ENCODE measurements around the gene NT5C3A. TPM values are rescaled to one million over a fixed set of nuclear protein-coding genes. Genes with fewer than 3 reads are reported as not detected.

The NT5C3A gene
- total RNA-seq, 1 experiment from 2014 or later = 18.6 TPM

DNA sequence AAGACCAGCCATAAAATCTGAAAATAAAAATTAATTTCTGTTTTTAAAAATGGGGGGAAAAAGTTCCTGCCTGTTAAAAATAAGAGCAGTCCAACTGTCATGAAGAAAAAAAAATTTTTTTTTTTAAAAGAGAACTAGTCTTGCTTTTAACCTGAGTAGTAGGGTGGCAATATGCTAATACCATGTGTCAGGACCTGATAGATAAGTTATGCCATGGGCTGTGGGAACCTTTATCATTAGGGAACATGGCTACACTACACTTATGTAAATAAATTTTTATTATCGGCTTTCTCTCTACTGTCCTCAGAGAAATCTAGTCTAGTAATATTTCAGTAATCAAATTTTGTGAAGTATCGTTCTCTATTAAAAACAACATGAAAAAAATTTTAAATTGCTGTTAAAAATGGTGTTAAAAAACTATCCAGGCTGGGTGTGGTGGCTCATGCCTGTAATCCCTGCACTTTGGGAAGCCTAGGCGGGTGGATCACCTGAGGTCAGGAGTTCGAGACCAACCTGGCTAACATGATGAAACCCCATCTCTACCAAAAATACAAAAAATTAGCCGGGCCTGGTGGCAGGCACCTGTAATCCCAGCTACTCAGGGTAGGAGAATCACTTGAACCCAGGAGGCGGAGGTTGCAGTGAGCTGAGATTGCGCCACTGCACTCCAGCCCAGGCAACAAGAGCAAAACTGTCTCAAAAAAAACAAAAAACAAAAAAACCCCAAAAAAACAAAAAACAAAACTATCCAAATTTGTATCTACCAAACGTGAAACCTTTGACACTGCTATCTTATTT lies 20.7 kb downstream of the NT5C3A start (continued):
- TF ChIP-seq AR (CRISPR knock-in tag; IDR thresholded peaks at IDR 0.05) (no peak), NFYB (CRISPR knock-in tag; conservative IDR thresholded peaks at IDR 0.05; ENCODE audit: low read depth) (no peak), E2F1 (CRISPR knock-in tag; IDR thresholded peaks at IDR 0.05) (no peak), JUN (CRISPR knock-in tag; IDR thresholded peaks at IDR 0.05) (no peak), NR1H2 (CRISPR knock-in tag; IDR thresholded peaks at IDR 0.05) (no peak), FOXP1 (CRISPR knock-in tag; IDR thresholded peaks at IDR 0.05; ENCODE audit: borderline replicate concordance) (no peak), GTF2I (CRISPR knock-in tag; conservative IDR thresholded peaks at IDR 0.05) (no peak), TP53 (CRISPR knock-in tag; IDR thresholded peaks at IDR 0.05) (no peak), CREM (CRISPR knock-in tag; IDR thresholded peaks at IDR 0.05) (no peak), ZNF317 (CRISPR knock-in tag; IDR thresholded peaks at IDR 0.05; ENCODE audit: borderline replicate concordance, low read depth) (no peak)

DNA sequence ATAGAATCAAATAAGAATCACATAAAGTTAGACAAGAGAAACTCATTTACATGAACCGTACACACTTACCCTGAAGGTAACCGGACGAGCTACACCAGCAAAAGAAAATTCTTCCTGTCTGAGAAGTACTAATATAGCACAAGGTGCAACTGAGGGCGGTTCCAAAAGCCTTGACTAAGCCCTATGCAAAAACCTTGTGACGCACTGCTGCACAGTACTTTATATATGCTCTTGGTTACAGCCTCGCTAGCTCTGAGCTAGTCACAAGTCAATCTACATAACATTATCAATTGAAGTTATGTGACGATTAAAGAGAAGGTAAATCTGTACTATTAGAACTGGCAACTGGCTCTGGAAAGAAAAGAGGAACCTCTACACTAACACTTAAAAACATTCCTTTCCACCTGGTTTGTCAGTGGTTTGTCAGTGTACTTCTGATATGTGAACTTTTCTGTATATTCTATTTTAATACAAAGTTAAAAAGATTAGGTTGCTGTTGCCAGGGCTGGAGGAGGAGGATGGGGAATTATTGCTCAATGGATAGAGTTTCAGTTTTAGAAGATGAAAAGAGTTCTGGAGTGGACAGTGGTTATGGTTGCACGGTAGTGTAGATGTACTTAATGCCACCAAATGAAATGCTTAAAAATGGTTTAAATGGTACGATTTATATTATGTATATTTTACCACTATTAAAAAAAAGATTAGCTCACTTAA lies 21.6 kb downstream of the NT5C3A start:
- no peaks in the 10 kb centered on the region for H3K27me3 Mint-ChIP-seq (ENCODE audit: low read depth)
- ChIA-PET POLR2A (no interaction called here), CTCF (interaction anchor here (1.3 kb wide), 1 partner anchor 22 kb away, joined by 3 read pairs; the partner anchor contains the start of gene NT5C3A)
- no peak; the same call in 1 of the 2 replicates for ATAC-seq
- no peaks in the 10 kb centered on the region; the same call in 1 of the 2 replicates for H3K9me3 Mint-ChIP-seq
- H3K4me3 Mint-ChIP-seq = no peak overlapping the region
- H3K36me3 Mint-ChIP-seq = no peaks in the 10 kb centered on the region; the same call in 1 of the 2 replicates
- no peak overlapping the region for H3K27ac Mint-ChIP-seq
- DNase-seq (ENCODE audit: low spot score) = no peak
- no peak for TF ChIP-seq AR (CRISPR knock-in tag; IDR thresholded peaks at IDR 0.05)
- no peak for TF ChIP-seq NFE2L1 (CRISPR knock-in tag; IDR thresholded peaks at IDR 0.05)
- TF ChIP-seq EMX1 (CRISPR knock-in tag; IDR thresholded peaks at IDR 0.05) = no peak
- TF ChIP-seq HMGXB4 (CRISPR knock-in tag; IDR thresholded peaks at IDR 0.05) = no peak
- no peak for TF ChIP-seq NR1H2 (CRISPR knock-in tag; IDR thresholded peaks at IDR 0.05)
- no peak for TF ChIP-seq E2F5 (CRISPR knock-in tag; IDR thresholded peaks at IDR 0.05)
- no peak for TF ChIP-seq TCF7 (CRISPR knock-in tag; IDR thresholded peaks at IDR 0.05; ENCODE audit: low read depth)
- TF ChIP-seq, protein P1, sequence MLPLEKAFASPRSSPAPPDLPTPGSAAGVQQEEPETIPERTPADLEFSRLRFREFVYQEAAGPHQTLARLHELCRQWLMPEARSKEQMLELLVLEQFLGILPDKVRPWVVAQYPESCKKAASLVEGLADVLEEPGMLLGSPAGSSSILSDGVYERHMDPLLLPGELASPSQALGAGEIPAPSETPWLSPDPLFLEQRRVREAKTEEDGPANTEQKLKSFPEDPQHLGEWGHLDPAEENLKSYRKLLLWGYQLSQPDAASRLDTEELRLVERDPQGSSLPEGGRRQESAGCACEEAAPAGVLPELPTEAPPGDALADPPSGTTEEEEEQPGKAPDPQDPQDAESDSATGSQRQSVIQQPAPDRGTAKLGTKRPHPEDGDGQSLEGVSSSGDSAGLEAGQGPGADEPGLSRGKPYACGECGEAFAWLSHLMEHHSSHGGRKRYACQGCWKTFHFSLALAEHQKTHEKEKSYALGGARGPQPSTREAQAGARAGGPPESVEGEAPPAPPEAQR (CRISPR knock-in tag; IDR thresholded peaks at IDR 0.05) = no peak
- no peak for TF ChIP-seq CREM (CRISPR knock-in tag; IDR thresholded peaks at IDR 0.05)
- no peak for TF ChIP-seq CBFB (CRISPR knock-in tag; IDR thresholded peaks at IDR 0.05; ENCODE audit: low read depth)
- no peak for TF ChIP-seq ATF1 (CRISPR knock-in tag; IDR thresholded peaks at IDR 0.05)
- no peak for TF ChIP-seq ZNF263 (CRISPR knock-in tag; IDR thresholded peaks at IDR 0.05; ENCODE audit: low read depth)
- no peak for TF ChIP-seq HMGA2 (CRISPR knock-in tag; IDR thresholded peaks at IDR 0.05)
- H3K4me1 Mint-ChIP-seq = peaks cover 10% of the 10 kb centered on the region; the same call in 1 of the 2 replicates

Measured in WTC11 (cell line).